SU-DHL-6 (cell line): ENCODE measurements around the gene CFAP99.

Experiments
- H2AFZ ChIP-seq: fragments of 200-600 bp; sonication (generic); 2 replicates; pipeline ENCODE4 v1.6.1; 2014; ENCODE audit warnings: low read depth, mild to moderate bottlenecking, moderate library complexity, mixed read lengths, antibody characterized with exemption, low read length; ENCODE audit not compliant: severe bottlenecking
- H3F3A ChIP-seq: fragments of 200-600 bp; shearing (Covaris generic); 2 replicates; pipeline ENCODE4 v1.6.0; 2016; ENCODE audit warnings: antibody characterized with exemption, mild to moderate bottlenecking; ENCODE audit not compliant: insufficient read depth
- H3K27ac ChIP-seq: fragments of 200-600 bp; sonication (generic); 2 replicates; pipeline ENCODE4 v1.5.1; 2016; ENCODE audit warnings: low read depth, mild to moderate bottlenecking, low read length, moderate library complexity, mixed read lengths
- H3K27me3 ChIP-seq: fragments of 200-600 bp; sonication (generic), shearing (Covaris generic); 2 replicates; pipeline ENCODE4 v1.6.0; 2014; ENCODE audit warnings: mild to moderate bottlenecking, low read length
- H3K36me3 ChIP-seq: fragments of 200-600 bp; sonication (generic); 2 replicates; pipeline ENCODE4 v1.6.1; 2014; ENCODE audit warnings: mild to moderate bottlenecking, low read length, mixed read lengths
- H3K4me2 ChIP-seq: fragments of 300-600, 200-600 bp; shearing (Covaris generic), sonication (generic); 2 replicates; pipeline ENCODE4 v1.6.0; 2014; ENCODE audit warnings: low read length, low read depth, mild to moderate bottlenecking; ENCODE audit not compliant: poor library complexity, severe bottlenecking
- H3K4me3 ChIP-seq: fragments of 200-600 bp; sonication (generic); 2 replicates; pipeline ENCODE4 v1.5.1; 2014; ENCODE audit warnings: antibody characterized with exemption, low read length, mild to moderate bottlenecking, mixed read lengths; ENCODE audit not compliant: insufficient read depth, poor library complexity, severe bottlenecking
- H3K79me2 ChIP-seq: fragments of 200-600 bp; sonication (generic); 2 replicates; pipeline ENCODE4 v1.6.1; 2014; ENCODE audit warnings: mild to moderate bottlenecking, low read length, moderate library complexity; ENCODE audit not compliant: insufficient read depth
- H3K9ac ChIP-seq: fragments of 200-600 bp; sonication (generic); 2 replicates; pipeline ENCODE4 v1.7.0; 2014; ENCODE audit warnings: mild to moderate bottlenecking, low read length
- H3K9me2 ChIP-seq: fragments of 200-600 bp; sonication (generic); replicated peaks from 2 replicates; pipeline ENCODE4 v1.6.1; 2014; ENCODE audit warnings: low read length; ENCODE audit not compliant: insufficient read depth
- H3K9me3 ChIP-seq: fragments of 200-600 bp; sonication (generic); 2 replicates; pipeline ENCODE4 v1.6.1; 2014; ENCODE audit warnings: low read length, mixed read lengths; ENCODE audit not compliant: insufficient read depth
- H4K20me1 ChIP-seq: fragments of 200-600 bp; sonication (generic); 2 replicates; pipeline ENCODE4 v1.6.1; 2014; ENCODE audit warnings: low read depth, mild to moderate bottlenecking, antibody characterized with exemption, low read length, moderate library complexity, mixed read lengths
- EZH2phosphoT487 ChIP-seq: fragments of 200-600 bp; sonication (generic), shearing (Covaris generic); conservative IDR thresholded peaks from 2 replicates; pipeline ENCODE4 v1.6.1; 2018; ENCODE audit warnings: mild to moderate bottlenecking, antibody characterized with exemption, low read length, moderate library complexity, mixed read lengths
- TF ChIP-seq, protein P1 (sequence below): fragments of 200-600 bp; sonication (generic); IDR thresholded peaks from one replicate; pipeline ENCODE4 v1.5.1; 2017; ENCODE audit warnings: antibody characterized with exemption, mild to moderate bottlenecking, low read length, moderate library complexity; ENCODE audit not compliant: insufficient read depth, poor library complexity, severe bottlenecking

CFAP99 gene

DNA sequence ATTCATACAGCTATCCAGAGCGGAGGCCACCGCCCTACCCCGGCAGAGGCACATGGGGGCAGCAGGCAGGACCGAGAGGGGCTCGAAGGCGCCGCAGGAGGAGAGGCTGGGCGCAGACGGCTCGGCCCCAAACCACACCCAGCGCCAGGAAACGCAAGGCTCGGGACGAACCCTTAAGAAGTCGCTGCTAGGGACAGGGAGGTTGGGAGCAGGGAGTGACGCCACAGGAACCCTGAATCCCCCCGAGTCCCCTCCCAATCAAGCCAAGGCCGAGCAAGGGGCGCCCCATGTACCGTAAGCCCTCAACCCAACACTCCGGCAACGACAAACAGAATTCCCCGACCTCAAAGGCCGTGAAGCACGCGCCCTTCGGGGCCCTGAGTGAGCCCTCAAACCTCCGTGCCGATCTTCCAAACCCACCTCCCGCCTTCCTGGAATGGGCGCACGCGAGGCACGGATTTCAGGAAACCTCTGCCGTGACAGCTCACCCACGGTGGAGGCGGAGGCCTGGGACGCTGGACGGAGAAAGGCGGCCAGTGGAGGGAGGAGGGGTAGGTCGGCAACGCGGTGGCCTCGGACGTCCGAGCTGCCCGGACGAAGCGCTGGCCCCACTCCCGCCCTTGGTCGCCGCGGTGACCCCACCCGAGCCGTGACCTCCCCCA lies 2.1 kb upstream of the CFAP99 start:
- H3K9me2 ChIP-seq, result no peaks in the 10 kb centered on the region
- H3K79me2 ChIP-seq, result no peaks in the 10 kb centered on the region
- no peaks in the 10 kb centered on the region for H3K9me3 ChIP-seq
- no peaks in the 10 kb centered on the region for H3K27me3 ChIP-seq
- no peak overlapping the region for H3K4me3 ChIP-seq
- no peak overlapping the region for H3K4me2 ChIP-seq
- no peak overlapping the region for H2AFZ ChIP-seq
- H3F3A ChIP-seq, result peaks cover 6% of the 10 kb centered on the region; the same call in 1 of the 2 replicates
- H4K20me1 ChIP-seq, result no peaks in the 10 kb centered on the region
- H3K36me3 ChIP-seq, result no peaks in the 10 kb centered on the region
- no peak overlapping the region for H3K27ac ChIP-seq
- TF ChIP-seq, protein P1, sequence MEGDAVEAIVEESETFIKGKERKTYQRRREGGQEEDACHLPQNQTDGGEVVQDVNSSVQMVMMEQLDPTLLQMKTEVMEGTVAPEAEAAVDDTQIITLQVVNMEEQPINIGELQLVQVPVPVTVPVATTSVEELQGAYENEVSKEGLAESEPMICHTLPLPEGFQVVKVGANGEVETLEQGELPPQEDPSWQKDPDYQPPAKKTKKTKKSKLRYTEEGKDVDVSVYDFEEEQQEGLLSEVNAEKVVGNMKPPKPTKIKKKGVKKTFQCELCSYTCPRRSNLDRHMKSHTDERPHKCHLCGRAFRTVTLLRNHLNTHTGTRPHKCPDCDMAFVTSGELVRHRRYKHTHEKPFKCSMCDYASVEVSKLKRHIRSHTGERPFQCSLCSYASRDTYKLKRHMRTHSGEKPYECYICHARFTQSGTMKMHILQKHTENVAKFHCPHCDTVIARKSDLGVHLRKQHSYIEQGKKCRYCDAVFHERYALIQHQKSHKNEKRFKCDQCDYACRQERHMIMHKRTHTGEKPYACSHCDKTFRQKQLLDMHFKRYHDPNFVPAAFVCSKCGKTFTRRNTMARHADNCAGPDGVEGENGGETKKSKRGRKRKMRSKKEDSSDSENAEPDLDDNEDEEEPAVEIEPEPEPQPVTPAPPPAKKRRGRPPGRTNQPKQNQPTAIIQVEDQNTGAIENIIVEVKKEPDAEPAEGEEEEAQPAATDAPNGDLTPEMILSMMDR, result no peak
- TF ChIP-seq EZH2phosphoT487, result no peak
- no peak overlapping the region for H3K9ac ChIP-seq

DNA sequence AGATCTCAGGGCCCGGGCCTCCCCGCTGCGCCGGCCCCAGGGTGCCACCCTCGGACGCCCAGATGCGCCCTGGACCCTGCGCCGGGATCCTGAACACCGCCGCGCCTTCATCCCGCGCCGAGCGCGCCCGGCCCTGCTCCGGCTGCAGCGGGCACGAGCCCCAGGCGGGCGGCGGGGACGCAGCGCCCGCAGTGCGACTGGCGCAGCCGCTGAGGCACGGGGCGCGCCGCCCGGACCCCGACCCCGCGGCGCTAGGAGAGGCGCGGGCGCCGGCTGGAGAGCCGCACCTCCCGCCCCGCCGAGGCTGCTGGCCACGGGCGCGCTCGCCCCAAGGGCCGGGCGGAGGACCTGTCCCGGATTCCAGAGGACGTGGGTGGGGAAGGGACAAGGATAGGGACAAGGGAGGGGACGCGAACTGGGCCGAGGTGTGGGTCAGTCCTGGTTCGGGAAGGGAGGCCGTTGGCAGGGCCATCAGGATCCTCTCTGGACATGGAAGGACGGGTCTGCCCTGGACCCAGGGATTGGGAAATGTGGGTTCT lies 1.5 kb upstream of the CFAP99 start:
- H3K36me3 ChIP-seq, result no peaks in the 10 kb centered on the region
- no peak overlapping the region for H2AFZ ChIP-seq
- H3F3A ChIP-seq, result peaks cover 6% of the 10 kb centered on the region; the same call in 1 of the 2 replicates
- no peaks in the 10 kb centered on the region for H4K20me1 ChIP-seq
- no peak overlapping the region for H3K9ac ChIP-seq
- no peaks in the 10 kb centered on the region for H3K9me2 ChIP-seq
- no peaks in the 10 kb centered on the region for H3K9me3 ChIP-seq
- TF ChIP-seq, protein P1, result no peak
- no peak for TF ChIP-seq EZH2phosphoT487
- H3K27ac ChIP-seq, result no peak overlapping the region
- no peak overlapping the region for H3K4me3 ChIP-seq
- no peaks in the 10 kb centered on the region for H3K79me2 ChIP-seq
- H3K27me3 ChIP-seq, result no peaks in the 10 kb centered on the region
- H3K4me2 ChIP-seq, result no peak overlapping the region

DNA sequence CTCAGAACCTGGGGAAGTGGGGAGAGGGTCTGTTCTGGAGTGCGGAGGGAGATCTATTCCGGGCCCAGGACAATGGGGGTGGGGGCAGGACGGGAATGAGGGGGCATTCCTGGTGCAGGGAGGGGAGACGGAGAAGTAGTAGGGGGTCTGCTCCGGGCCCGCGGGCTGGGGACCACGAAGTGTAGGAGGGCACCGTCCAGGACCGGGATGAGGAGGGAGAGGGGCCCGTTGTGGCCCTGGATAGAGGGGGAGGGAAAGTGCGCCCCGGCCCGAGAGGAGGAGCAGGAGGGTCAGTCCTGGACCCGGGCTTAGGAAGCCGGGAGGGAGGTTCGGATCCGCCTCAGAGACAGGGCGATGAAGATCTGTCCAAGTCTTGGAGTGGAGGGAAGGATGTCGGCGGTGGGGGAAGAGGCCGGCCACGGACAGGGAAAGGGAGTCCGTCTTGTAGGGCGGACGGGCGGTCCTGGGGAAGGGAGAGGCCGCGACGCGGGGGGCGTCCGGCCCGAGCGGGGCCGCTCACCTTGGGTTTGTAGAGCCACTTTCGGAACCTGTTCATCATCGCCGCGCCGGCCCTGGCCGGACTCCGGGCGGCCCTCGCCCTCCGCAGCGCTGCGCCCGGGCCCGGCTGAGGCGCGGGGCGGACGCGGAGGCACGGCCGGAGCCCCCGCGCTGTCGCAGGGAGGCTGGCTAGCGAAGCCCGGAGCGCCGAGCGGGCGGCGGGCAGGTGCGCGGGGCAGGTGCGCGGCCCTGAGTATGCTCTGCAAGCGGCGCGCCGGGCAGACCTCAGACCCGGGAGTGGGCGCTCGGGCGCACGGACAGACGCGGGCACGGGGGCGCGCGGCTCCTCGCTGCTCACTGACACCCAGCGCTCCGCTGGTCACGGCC lies 748 bp upstream of the CFAP99 start, which contains the start of gene ZFYVE28:
Gene ZFYVE28, minus strand, starts transcription at position 881 of the 885 bp plus-strand sequence. Its CDS starts 322 bp downstream, at position 559.
- Histone ChIP-seq H3K27me3 (no peaks in the 10 kb centered on the region), H3K36me3 (no peaks in the 10 kb centered on the region), H3K4me2 (peak within 1 kb of the TSS; percentile 88), H3K79me2 (no peaks in the 10 kb centered on the region), H4K20me1 (no peaks in the 10 kb centered on the region), H3K9me2 (no peaks in the 10 kb centered on the region), H3K9me3 (no peaks in the 10 kb centered on the region), H3K4me3 (peak within 1 kb of the TSS; percentile 55), H3K27ac (no peak within 1 kb of the TSS), H2AFZ (no peak within 1 kb of the TSS), H3F3A (peaks cover 6% of the 10 kb centered on the region; the same call in 1 of the 2 replicates), H3K9ac (peak within 1 kb of the TSS; percentile 31)
- no peak for TF ChIP-seq EZH2phosphoT487
- TF ChIP-seq, protein P1, result no peak
